Stimulated activated CD8-positive, alpha-beta memory T cell treated with anti-CD3 and anti-CD28 coated beads, Interleukin-4, amount 100 ng/mL, for 4 hours (primary cell): ENCODE results near the gene RAD50.
A peak's percentile ranks its signal among the peaks of the same experiment; 100 is the strongest.
"Not testable (repeated sequence)": the region's sequence is repeated elsewhere in the genome, so short reads cannot be mapped to it uniquely, and the experiment has no call there.

ENCODE experiments used
- DNase-seq, 2 donors: peaks; one replicate each; pipeline ENCODE4 v3.0.0-alpha.2; 2020; ENCODE audit warnings: low read depth in 2 of 2, low spot score in 1 of 2

Gene RAD50

DNA sequence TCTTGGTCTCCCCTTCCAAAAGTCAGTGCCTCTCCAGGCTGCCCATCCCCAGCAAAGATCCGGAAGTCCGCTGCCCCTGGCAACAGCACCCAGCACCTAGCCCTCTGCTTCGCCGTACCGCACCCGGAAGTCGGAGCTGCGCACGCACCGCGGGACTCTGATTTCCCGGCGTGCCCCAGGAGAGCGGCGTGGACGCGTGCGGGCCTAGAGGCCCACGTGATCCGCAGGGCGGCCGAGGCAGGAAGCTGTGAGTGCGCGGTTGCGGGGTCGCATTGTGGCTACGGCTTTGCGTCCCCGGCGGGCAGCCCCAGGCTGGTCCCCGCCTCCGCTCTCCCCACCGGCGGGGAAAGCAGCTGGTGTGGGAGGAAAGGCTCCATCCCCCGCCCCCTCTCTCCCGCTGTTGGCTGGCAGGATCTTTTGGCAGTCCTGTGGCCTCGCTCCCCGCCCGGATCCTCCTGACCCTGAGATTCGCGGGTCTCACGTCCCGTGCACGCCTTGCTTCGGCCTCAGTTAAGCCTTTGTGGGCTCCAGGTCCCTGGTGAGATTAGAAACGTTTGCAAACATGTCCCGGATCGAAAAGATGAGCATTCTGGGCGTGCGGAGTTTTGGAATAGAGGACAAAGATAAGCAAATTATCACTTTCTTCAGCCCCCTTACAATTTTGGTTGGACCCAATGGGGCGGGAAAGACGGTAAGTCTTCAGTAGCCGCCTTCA is at the start of gene RAD50:
RAD50 (plus strand) TSS at position 215 of the 715 bp plus-strand sequence; CDS start at position 563, 348 bp downstream.
- peak; percentile 83 to 87 for DNase-seq

DNA sequence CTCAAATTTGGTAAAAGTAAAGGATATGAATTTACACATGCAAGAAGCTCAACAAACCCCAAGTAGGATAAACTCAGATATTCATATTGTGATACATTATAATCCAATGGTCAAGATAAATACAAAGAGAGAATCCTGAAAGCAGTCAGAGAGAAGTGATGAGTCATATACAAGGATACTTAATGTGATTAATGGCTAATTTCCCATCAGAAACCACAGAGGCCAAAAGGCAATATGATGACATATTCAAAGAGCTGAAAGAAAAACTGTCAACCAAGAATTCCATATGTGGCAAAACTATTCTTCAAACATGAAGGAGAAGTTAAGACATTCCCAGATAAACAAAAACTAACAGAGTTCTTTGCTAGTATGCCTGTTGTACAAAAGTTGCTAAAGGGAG is 46.7 kb upstream of the RAD50 start:
- no peak for DNase-seq

DNA sequence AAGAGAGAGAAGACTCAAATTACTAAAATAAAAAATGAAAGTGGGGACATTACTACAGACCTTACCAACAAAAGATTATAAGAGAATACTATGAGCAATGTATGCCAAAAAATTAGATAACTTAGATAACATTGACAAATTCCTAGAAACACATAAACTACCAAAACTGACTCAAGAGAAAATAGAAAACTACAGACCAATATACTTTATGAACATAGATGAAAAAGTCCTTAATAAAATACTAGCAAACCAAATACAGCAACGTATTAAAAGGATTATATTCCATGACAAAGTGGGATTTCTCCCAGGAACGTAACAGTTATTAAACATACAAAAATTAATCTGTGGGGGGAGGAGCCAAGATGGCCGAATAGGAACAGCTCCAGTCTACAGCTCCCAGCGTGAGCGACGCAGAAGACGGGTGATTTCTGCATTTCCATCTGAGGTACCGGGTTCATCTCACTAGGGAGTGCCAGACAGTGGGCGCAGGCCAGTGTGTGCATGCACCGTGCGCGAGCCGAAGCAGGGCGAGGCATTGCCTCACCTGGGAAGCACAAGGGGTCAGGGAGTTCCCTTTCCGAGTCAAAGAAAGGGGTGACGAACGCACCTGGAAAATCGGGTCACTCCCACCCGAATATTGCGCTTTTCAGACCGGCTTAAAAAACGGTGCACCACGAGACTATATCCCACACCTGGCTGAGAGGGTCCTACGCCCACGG is 43.0 kb upstream of the RAD50 start:
- not testable (repeated sequence) for DNase-seq

DNA sequence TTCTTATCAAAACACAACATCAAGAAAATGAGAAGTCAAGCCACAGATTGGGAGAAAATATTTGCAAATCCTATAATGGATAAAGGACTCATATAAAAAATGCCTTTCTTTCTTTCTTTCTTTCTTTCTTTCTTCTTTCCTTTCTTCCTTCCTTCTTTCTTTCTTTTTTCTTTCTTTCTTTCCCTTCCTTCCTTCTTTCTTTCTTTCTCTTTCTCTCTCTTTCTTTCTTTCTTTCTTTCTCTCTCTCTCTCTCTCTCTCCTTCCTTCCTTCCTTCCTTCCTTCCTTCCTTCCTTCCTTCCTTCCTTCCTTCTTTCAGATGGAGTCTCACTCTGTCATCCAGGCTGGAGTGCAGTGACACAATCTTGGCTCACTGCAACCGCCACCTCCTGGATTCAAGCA is 34.7 kb upstream of the RAD50 start:
- DNase-seq = not testable (repeated sequence)

DNA sequence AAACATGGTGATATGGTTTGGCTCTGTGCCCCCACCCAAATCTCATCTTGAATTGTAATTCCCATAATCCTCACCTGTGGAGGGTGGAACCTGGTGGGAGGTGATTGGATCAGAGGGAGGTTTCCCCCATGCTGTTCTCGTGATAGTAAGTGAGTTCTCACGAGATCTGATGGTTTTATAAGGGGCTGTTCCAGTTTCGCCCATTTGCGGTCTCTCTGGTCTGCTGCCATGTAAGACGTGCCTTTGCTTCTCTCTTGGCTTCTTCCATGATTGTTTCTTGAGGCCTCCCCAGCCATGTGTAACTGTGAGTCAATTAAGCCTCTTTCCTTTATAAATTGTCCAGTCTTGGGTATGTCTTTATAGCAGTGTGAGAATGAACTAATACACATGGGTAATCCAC is 31.9 kb upstream of the RAD50 start:
- DNase-seq = not testable (repeated sequence)

DNA sequence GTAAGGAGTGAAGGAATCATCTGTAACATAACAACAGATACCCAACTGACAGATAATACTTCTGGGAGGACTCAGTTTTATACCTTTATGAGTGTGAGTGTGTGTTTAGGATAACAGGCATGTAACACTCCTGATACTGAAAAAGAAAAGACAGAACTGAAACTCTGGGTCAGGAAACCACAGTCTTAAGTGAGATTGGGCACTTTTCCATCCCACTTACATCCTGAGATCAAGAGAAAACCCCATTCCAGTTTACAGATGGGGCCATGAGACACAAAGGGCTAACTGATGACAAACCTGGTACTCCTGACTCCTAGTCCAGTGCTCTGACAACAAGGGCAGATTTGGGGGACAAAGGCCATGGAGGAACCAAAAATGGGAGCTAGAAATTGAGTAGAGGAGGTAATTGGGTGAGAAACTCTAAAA is 31.5 kb upstream of the RAD50 start:
- DNase-seq = no peak

DNA sequence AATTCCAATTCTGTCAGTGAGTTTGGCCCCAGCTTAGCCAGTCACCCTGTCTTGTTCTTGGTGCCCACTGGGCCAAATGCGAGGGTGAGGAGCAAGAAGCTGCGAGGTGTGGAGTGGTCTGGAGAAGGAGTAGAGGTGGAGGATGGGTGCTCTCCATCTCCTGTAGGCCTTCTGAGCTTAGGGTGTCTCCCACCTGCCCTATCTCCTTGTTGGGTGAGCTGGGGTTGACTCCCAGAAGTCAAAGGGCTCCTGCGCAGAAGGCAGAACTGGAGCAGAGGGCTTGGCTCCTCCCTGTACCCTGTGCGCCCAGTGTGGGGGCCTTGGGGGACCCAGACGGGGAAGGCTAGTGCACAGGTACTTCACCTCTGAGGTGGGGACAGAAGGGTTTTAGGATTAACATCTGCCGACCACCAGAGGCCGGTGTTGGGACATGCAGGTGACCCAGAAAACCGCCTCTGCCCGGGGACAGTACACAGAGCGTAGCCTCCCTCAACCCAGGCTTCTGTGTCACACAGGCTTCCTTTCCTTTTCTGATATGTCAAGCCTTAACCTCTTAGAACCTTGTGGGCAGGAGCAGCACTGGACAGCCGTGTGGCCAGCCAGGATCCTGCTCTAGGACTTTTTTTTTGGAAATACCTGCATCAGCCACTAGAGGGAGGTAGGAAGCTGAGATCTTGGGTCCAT is 30.3 kb upstream of the RAD50 start:
- DNase-seq = peak in 1 of 2 donors; percentile 10

DNA sequence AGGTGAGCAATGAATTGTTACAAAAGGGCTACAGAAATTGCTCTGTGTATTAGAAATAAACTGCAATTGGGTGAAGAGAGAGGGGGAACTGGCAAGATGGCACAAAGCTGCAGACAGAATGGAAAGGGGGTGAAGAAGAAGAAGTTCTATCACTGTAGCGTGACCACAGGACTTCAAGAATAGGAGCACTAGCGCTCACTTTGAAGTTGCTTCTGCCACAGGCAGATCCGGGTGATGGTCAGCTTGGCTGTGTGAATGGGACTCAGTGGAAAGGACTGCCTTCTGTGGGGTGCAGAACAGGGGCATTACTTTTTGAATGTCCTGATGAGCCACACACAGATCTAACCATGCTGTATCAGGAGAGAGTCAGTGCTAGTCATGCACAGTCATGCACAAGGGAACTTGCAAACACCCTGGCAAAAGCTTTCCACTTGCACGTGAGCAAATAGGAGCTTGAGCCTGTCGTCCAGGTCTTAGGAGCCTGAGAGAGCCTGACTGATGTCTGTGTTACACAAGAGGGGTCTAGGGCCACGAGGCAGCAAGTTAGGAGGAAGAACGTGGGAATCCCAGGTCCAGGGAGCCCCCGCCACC is 29.7 kb upstream of the RAD50 start:
- DNase-seq = no peak

DNA sequence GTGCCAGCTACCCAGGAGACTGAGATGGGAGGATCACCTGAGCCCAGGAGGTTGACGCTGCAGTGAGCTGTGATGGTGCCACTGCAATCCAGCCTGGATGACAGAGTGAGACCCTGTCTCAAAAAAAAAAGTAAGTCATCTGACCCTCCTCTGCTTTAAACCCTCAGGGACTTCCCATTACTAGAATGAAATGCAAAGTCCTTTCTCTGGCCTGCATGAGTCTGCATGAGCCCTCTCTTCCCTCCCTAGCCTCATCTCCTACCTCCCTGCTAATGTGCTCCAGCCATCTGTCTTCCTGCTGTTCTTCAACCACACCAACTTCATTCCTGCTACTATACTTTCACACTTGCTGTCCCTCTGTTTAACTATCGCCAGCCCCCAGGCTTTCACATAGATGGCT is 28.8 kb upstream of the RAD50 start:
- no peak for DNase-seq

DNA sequence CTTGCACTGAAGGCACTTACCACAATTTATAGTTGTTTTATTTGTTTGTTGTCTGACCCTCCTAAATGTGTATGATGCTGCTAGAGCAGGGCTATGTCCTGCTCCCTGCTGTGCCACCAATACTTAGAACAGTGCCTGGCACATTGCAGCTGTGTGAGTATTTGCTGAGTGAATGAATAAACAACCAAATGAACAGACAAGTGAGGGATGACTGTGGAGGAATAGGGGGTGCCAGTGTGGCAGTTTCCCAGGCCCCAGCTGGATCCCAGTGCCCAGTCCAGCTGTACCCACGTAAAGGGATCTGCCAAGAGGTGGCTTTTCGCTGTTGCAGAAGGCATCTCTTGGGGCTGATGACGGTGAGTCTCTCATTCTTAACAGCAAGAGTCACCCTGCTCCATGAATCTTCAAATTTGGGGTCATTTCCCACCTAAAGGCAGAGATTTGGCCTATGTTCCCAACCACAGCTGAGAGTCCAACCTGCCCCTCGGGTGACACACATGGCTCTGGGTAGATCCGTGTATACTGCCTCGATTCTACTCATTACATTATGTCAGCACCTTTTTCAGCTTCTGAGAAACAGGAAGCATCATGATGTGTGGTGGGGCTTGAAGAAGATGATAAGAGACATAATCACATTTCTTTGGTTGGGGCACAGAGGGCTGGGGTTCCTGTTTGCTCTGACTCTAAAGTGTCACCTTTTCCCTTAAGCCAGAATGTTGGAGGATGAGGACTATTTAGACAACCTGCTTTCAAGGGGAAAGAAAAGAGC is 27.7 kb upstream of the RAD50 start:
- DNase-seq = no peak

DNA sequence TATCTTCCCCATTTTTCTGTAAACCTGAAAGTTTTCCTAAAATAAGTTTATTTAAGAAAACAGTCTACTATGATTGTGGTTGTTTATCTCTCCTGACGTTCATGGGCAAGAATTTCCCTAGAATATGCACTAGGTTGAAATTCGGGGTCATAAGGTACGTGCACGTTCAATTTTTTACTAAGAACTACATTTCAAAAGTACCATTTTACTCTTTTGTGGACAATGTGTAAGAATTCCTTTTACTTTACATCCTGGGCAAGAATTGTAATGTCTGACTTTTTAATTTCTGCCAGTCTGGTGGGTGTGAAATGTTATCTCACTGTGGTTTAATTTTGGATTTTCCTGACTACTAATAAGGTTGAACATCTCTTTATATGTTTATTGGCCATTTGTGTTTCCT is 25.8 kb upstream of the RAD50 start:
- no peak for DNase-seq

DNA sequence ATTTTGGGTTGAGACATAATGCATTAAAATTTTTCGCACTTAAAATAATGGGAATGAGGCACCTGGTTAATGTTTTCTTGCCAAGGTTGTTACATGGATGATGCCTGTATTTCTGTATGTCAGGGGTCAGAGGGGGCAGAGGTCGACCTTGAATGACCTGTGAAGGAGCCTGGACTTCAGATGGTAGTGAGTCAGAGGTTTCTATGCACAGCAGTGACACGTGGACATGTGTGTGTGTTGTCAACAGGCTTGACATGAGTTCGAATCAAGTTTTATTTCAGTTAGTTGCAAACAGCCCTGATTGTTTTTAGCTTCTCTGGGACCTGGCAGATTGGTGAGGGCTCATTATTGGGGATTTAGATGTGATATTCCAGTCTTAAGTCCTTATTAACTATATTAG is 17.1 kb upstream of the RAD50 start:
- DNase-seq = no peak

DNA sequence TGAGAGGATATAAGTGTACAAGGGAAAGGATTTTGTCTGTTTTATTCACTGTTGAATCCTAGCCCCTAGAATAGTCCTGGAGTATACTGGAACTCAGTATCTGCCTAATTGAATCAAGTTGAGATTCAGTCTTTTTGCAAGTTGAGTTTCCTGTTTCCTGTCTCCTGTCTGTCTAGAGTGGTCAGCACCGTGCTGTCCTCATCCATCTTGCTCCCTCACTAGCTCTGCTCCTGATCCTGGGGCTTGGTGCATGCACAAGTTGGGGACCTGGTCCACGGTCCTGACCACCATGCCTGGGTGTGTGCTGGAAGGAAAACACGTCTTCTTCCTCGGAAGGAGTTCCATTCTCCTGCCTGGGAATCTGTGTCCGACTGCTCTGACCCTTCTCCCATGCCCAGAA is 16.6 kb upstream of the RAD50 start:
- DNase-seq = no peak

DNA sequence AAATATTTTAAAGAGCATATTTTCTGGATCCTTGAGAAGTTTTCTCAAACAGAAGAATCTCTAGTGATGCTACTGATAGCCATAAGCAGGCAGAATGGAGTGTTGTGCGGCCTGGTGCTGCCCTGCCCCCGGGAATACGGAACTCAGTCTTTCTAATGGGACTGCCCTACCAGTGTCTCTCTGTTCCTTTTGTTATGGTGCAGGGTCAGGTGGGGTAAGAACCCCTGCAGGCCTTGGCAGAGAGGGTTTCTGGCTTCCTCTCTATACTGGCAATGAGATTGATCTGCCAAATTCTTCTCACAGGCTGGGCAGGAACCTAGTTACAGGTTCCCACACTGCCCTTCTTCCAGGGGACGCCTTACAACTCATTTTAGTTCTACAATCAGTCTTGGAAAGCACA is 16.0 kb upstream of the RAD50 start:
- no peak for DNase-seq

DNA sequence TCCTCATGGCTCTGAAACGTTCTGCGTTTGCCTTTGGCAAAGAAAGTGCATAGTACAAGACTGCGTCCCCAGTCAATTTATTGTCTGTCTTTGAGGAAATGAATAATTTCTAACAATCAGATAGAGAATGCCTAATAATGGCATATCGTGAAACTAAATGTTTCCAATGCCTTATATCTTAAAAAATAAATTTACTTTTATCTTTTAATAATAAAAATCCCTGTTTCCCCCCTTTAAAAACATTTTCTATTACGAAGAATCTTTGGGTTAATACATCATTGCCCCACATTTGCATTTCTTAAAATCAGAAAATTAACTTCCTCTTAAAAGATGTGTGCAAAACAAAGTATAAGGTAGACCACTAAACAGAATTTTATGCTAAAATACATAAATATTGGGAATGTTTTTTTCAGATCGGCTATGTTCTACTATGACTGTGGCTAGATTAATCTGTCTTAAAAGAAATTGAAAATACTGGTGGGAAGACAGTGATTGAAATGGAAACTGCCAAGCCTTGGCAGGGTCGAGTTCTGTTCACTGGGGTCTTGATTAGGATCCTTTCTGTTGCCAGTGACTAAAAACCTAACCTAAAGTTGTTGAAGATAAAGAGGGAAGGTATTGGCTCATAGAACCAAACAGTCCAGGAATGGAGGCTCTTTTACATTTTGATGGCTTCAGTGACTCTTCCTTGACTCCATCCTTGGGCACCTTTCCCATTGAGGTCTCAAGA is 13.1 kb upstream of the RAD50 start, which contains the start of gene IL5:
IL5 (minus strand) TSS at position 51 of the 730 bp plus-strand sequence; CDS start at position 7, 44 bp downstream.
- DNase-seq = no peak

DNA sequence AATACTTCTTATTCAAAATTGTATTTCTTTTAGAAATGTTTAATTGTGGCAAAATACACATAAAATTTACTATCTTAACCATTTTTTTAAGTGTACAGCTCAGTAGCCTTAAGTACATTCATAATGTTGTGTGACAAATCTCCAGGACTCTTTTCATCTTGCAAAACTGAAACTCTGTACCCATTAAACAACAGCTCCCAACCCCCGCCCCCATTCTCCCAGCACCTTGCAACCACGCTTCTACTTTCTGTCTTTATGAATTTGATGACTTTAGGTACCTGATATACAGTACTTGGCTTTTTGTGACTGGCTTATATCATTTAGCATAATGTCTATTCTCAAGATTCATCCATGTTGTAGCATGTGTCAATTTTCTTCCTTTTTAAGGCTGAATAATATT is 10.7 kb upstream of the RAD50 start:
- DNase-seq = no peak

DNA sequence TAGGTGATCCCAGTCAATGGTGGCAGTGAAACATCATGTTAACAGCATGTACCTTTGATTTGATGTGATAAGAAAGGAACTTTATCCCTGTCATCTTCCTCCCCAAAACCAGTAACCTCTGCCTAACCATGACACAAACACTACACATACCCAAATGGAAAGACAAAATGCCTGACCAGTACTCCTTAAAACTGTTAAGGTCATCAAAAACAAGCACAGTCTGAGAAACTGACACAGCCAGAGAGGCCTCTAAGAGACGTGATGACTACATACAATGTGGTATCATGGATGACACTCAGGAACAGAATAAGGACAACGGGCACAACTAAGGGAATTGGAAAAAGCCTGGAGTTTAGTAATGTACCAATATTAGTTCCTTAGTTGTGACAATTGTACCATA is 9.5 kb upstream of the RAD50 start:
- DNase-seq = no peak

DNA sequence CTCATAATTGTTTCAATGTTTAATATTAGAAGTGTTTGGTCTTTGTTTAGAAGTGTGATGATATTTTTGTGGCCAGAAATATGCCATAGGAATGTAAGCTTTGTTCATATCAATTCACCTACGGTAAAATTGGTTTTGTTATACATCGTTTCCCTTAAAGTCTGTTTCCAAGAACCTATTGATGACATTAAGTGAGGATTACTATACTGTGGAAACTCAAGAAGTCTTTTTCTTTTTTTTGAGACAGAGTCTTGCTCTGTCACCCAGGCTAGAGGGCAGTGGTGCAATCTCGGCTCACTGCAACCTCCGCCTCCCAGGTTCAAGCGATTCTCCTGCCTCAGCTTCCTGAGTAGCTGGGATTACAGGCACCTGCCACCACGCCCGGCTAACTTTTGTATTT is 7.9 kb upstream of the RAD50 start:
- DNase-seq = not testable (repeated sequence)

DNA sequence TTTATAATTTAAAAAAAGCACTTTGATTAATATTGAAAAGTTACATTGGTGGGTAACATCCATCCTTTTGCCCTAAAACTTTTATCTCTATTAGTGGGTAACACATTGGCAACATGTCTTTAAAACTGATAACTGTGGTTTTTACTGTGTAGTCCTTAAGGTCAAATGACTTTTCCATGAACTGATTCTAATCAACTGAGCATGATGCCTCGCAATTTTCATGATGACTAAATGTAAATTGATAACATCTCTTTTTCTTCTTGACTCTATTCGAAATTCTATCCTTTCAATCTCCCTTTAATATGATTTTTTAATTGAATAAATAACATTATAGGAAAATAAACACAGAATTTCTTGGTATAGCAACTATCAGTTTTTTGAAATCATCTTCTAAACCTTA is 7.2 kb upstream of the RAD50 start:
- DNase-seq = no peak

DNA sequence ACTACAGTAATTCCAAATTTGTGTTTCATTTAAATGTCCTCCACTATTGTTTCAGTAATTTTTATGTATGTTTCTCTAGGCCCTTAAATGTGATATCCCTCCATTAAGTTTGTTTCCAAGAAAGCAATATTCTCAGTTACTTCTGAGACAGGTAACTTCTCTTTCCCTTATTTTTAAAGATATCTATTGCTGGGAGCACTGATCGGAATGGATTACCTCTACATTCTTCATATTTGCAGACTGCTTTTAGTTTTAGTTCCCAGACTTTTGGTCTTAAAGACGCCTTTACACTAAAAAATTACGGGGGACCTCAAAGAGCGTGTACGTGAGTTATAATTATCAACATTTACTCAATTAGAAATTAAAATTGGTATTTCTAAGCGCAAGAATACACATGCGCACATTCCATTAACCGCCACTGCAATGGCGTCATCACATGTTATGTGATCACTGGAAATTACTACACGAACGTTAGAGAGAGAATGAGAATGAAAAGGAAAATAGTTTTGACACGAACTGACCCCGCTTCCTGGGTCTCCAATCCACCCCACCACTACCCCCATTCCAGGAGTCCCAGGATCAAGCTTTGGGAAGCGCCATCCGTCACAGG is 519 bp upstream of the RAD50 start:
- DNase-seq = no peak
